Measurements from ENCODE around the gene RASSF6. TPM values are rescaled to one million over a fixed set of nuclear protein-coding genes. Genes with fewer than 3 reads are reported as not detected.

The RASSF6 gene
- total RNA-seq, 1 experiment from 2014 or later = 0.15 TPM

GRCh38 chr4:73528171-73528570 is 92.1 kb downstream of the RASSF6 start (continued):
- no peak for TF ChIP-seq CTCF (IDR thresholded peaks at IDR 0.05)
- TF ChIP-seq ESRRA (CRISPR knock-in tag; IDR thresholded peaks at IDR 0.05; ENCODE audit: borderline replicate concordance) = no peak
- no peak for TF ChIP-seq FOXJ3 (CRISPR knock-in tag; IDR thresholded peaks at IDR 0.05; ENCODE audit: borderline replicate concordance)
- no peak for TF ChIP-seq ELF4 (CRISPR knock-in tag; IDR thresholded peaks at IDR 0.05; ENCODE audit: low read depth)
- TF ChIP-seq SOX15 (CRISPR knock-in tag; IDR thresholded peaks at IDR 0.05) = no peak
- no peak for TF ChIP-seq NR1H2 (CRISPR knock-in tag; IDR thresholded peaks at IDR 0.05)
- no peak for TF ChIP-seq ZBTB43 (CRISPR knock-in tag; IDR thresholded peaks at IDR 0.05)
- no peak for TF ChIP-seq PRDM15 (CRISPR knock-in tag; IDR thresholded peaks at IDR 0.05)
- no peak for TF ChIP-seq RORB (CRISPR knock-in tag; IDR thresholded peaks at IDR 0.05)

- ChIA-PET CTCF (no interaction called here), POLR2A (interaction anchor here (0.7 kb wide), 1 partner anchor 12 kb away, joined by 6 read pairs; no protein-coding TSS in a partner anchor)
- DNase-seq (ENCODE audit: low spot score) (no peak), ATAC-seq (no peak)
- Mint-ChIP-seq H3K4me3 (no peak overlapping the region), H3K4me1 (no peaks in the 10 kb centered on the region; the same call in 1 of the 2 replicates), H3K36me3 (no peaks in the 10 kb centered on the region), H3K27me3 (ENCODE audit: low read depth) (no peaks in the 10 kb centered on the region), H3K9me3 (no peaks in the 10 kb centered on the region), H3K27ac (no peak overlapping the region)
- no peak for TF ChIP-seq ZNF532 (CRISPR knock-in tag; IDR thresholded peaks at IDR 0.05; ENCODE audit: borderline replicate concordance)
- no peak for TF ChIP-seq E2F4 (CRISPR knock-in tag; IDR thresholded peaks at IDR 0.05; ENCODE audit: borderline replicate concordance, low read depth)
- no peak for TF ChIP-seq KAT7 (CRISPR knock-in tag; IDR thresholded peaks at IDR 0.05; ENCODE audit: borderline replicate concordance)
- TF ChIP-seq SP1 (CRISPR knock-in tag; conservative IDR thresholded peaks at IDR 0.05) = no peak
- TF ChIP-seq TCF7 (CRISPR knock-in tag; IDR thresholded peaks at IDR 0.05; ENCODE audit: low read depth) = no peak
- no peak for TF ChIP-seq AFF4 (CRISPR knock-in tag; IDR thresholded peaks at IDR 0.05; ENCODE audit: borderline replicate concordance)
- no peak for TF ChIP-seq GRHL2 (CRISPR knock-in tag; IDR thresholded peaks at IDR 0.05; ENCODE audit: insufficient replicate concordance, severe bottlenecking)
- no peak for TF ChIP-seq USF2 (CRISPR knock-in tag; IDR thresholded peaks at IDR 0.05)
Observed at GRCh38 chr4:73527196-73527595, 93.0 kb downstream of the RASSF6 start.

Measured in WTC11 (cell line).